ENCODE measurements around the gene MARK3.

Gene MARK3

GRCh38 chr14:103533137-103533998 is 148.2 kb downstream of the MARK3 start:
- TF ChIP-seq CTCF (IDR thresholded peaks at IDR 0.05; ENCODE audit: borderline replicate concordance, control extremely low read depth, extremely low read depth, insufficient read depth, missing control alignments), result no peak
- in situ Hi-C loops (cut with MboI; ENCODE audit: low sequenced_read_pairs, unreplicated experiment), result no loop called here
- DNase-seq (ENCODE audit: low spot score), result no peak

- no peak for DNase-seq (ENCODE audit: low spot score)
- in situ Hi-C loops (cut with MboI; ENCODE audit: low sequenced_read_pairs, unreplicated experiment), result no loop called here
- no peak for TF ChIP-seq CTCF (IDR thresholded peaks at IDR 0.05; ENCODE audit: borderline replicate concordance, control extremely low read depth, extremely low read depth, insufficient read depth, missing control alignments)
Measured at GRCh38 chr14:103533999-103534575, 148.9 kb downstream of the MARK3 start.

GRCh38 chr14:103534576-103535061 is 149.4 kb downstream of the MARK3 start:
- DNase-seq (ENCODE audit: low spot score), result no peak
- TF ChIP-seq CTCF (IDR thresholded peaks at IDR 0.05; ENCODE audit: borderline replicate concordance, control extremely low read depth, extremely low read depth, insufficient read depth, missing control alignments), result no peak
- in situ Hi-C loops (cut with MboI; ENCODE audit: low sequenced_read_pairs, unreplicated experiment), result no loop called here

- DNase-seq (ENCODE audit: low spot score), result no peak
- no peak for TF ChIP-seq CTCF (IDR thresholded peaks at IDR 0.05; ENCODE audit: borderline replicate concordance, control extremely low read depth, extremely low read depth, insufficient read depth, missing control alignments)
- in situ Hi-C loops (cut with MboI; ENCODE audit: low sequenced_read_pairs, unreplicated experiment), result no loop called here
Measured at GRCh38 chr14:103535081-103535890, 150.1 kb downstream of the MARK3 start.

GRCh38 chr14:103535891-103536565 is 150.8 kb downstream of the MARK3 start:
- TF ChIP-seq CTCF (IDR thresholded peaks at IDR 0.05; ENCODE audit: borderline replicate concordance, control extremely low read depth, extremely low read depth, insufficient read depth, missing control alignments), result no peak
- in situ Hi-C loops (cut with MboI; ENCODE audit: low sequenced_read_pairs, unreplicated experiment), result no loop called here
- DNase-seq (ENCODE audit: low spot score), result no peak

- in situ Hi-C loops (cut with MboI; ENCODE audit: low sequenced_read_pairs, unreplicated experiment), result no loop called here
- no peak for TF ChIP-seq CTCF (IDR thresholded peaks at IDR 0.05; ENCODE audit: borderline replicate concordance, control extremely low read depth, extremely low read depth, insufficient read depth, missing control alignments)
- DNase-seq (ENCODE audit: low spot score), result no peak
Measured at GRCh38 chr14:103536693-103537092, 151.5 kb downstream of the MARK3 start.
